ENCODE data around the gene VWA1.

VWA1 gene

GRCh38 chr1:1432274-1432950 lies 3.1 kb upstream of the VWA1 start:
- TF ChIP-seq POLR2A (IDR thresholded peaks at IDR 0.05; ENCODE audit: low read depth, low read length), result no peak
- DNase-seq (ENCODE audit: insufficient read length, low spot score) (no peak), FAIRE-seq (no peak)

- DNase-seq (ENCODE audit: insufficient read length, low spot score) (peak; percentile 81), FAIRE-seq (no peak)
- no peak for TF ChIP-seq POLR2A (IDR thresholded peaks at IDR 0.05; ENCODE audit: low read depth, low read length)
Measured at GRCh38 chr1:1432951-1433803, 2.3 kb upstream of the VWA1 start.

- no peak for FAIRE-seq
Measured at GRCh38 chr1:1433804-1434130, 1.7 kb upstream of the VWA1 start.

GRCh38 chr1:1434131-1434823 lies 1.2 kb upstream of the VWA1 start:
- TF ChIP-seq POLR2A (IDR thresholded peaks at IDR 0.05; ENCODE audit: low read depth, low read length), result no peak
- DNase-seq (ENCODE audit: insufficient read length, low spot score) (no peak), FAIRE-seq (no peak)

More at GRCh38 chr1:1433804-1434130, 1.7 kb upstream of the VWA1 start:
- TF ChIP-seq POLR2A (IDR thresholded peaks at IDR 0.05; ENCODE audit: low read depth, low read length), result no peak
- DNase-seq (ENCODE audit: insufficient read length, low spot score), result peak; percentile 78

- TF ChIP-seq POLR2A (IDR thresholded peaks at IDR 0.05; ENCODE audit: low read depth, low read length), result no peak
- FAIRE-seq (no peak), DNase-seq (ENCODE audit: insufficient read length, low spot score) (no peak)
Measured at GRCh38 chr1:1434824-1435105, 725 bp upstream of the VWA1 start.

GRCh38 chr1:1435911-1436629 lies 580 bp downstream of the VWA1 start:
- FAIRE-seq, result no peak

GRCh38 chr1:1436630-1437032 lies 1.1 kb downstream of the VWA1 start:
- FAIRE-seq (no peak), DNase-seq (ENCODE audit: insufficient read length, low spot score) (no peak)
- no peak for TF ChIP-seq POLR2A (IDR thresholded peaks at IDR 0.05; ENCODE audit: low read depth, low read length)

More at GRCh38 chr1:1435911-1436629, 580 bp downstream of the VWA1 start:
- DNase-seq (ENCODE audit: insufficient read length, low spot score), result no peak
- TF ChIP-seq POLR2A (IDR thresholded peaks at IDR 0.05; ENCODE audit: low read depth, low read length), result no peak

GRCh38 chr1:1437033-1437903 lies 1.8 kb downstream of the VWA1 start:
- DNase-seq (ENCODE audit: insufficient read length, low spot score) (no peak), FAIRE-seq (no peak)
- no peak for TF ChIP-seq POLR2A (IDR thresholded peaks at IDR 0.05; ENCODE audit: low read depth, low read length)

- FAIRE-seq, result peak; percentile 38
Measured at GRCh38 chr1:1437904-1438376, 2.5 kb downstream of the VWA1 start.

GRCh38 chr1:1438531-1439381 lies 3.3 kb downstream of the VWA1 start:
- FAIRE-seq (no peak), DNase-seq (ENCODE audit: insufficient read length, low spot score) (no peak)
- no peak for TF ChIP-seq POLR2A (IDR thresholded peaks at IDR 0.05; ENCODE audit: low read depth, low read length)

More at GRCh38 chr1:1437904-1438376, 2.5 kb downstream of the VWA1 start:
- peak; percentile 92 for DNase-seq (ENCODE audit: insufficient read length, low spot score)
- no peak for TF ChIP-seq POLR2A (IDR thresholded peaks at IDR 0.05; ENCODE audit: low read depth, low read length)

- FAIRE-seq, result no peak
- TF ChIP-seq POLR2A (IDR thresholded peaks at IDR 0.05; ENCODE audit: low read depth, low read length), result no peak
- no peak for DNase-seq (ENCODE audit: insufficient read length, low spot score)
Measured at GRCh38 chr1:1439546-1440261, 4.2 kb downstream of the VWA1 start.
